GM12875 (cell line): ENCODE measurements around the gene GPR108.

ENCODE experiments used
- H3K4me3 ChIP-seq: one replicate; pipeline ENCODE4 v1.5.1; 2011; ENCODE audit warnings: low read depth, low read length, control low read depth
- TF ChIP-seq, protein P1 (sequence below): IDR thresholded peaks from 2 replicates; pipeline ENCODE4 v1.5.1; 2011; ENCODE audit warnings: low read depth, mild to moderate bottlenecking, control low read depth, inconsistent platforms, low read length, moderate library complexity, borderline replicate concordance; ENCODE audit not compliant: insufficient read depth

Gene GPR108

DNA sequence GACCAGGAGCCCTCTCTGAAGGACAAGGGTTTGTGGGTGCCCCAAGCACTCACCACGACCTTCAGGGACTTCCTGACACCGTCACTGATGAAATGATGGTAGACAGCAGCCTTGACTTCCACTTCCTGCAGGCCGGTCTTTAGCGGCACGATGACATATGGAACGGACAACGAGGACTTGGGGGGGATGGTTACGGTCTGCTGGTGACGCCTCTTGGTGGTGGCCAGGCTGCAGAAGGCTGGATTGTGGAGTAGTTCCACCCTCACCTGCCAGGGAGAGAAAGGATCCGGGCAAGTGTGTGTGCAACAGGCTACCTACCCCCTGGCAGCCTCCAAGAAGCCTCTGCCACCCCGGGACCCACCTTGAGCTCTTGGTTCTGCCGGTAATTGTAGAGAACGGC lies 40.1 kb downstream of the GPR108 start:
- TF ChIP-seq, protein P1, sequence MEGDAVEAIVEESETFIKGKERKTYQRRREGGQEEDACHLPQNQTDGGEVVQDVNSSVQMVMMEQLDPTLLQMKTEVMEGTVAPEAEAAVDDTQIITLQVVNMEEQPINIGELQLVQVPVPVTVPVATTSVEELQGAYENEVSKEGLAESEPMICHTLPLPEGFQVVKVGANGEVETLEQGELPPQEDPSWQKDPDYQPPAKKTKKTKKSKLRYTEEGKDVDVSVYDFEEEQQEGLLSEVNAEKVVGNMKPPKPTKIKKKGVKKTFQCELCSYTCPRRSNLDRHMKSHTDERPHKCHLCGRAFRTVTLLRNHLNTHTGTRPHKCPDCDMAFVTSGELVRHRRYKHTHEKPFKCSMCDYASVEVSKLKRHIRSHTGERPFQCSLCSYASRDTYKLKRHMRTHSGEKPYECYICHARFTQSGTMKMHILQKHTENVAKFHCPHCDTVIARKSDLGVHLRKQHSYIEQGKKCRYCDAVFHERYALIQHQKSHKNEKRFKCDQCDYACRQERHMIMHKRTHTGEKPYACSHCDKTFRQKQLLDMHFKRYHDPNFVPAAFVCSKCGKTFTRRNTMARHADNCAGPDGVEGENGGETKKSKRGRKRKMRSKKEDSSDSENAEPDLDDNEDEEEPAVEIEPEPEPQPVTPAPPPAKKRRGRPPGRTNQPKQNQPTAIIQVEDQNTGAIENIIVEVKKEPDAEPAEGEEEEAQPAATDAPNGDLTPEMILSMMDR: no peak
- H3K4me3 ChIP-seq: no peak overlapping the region

DNA sequence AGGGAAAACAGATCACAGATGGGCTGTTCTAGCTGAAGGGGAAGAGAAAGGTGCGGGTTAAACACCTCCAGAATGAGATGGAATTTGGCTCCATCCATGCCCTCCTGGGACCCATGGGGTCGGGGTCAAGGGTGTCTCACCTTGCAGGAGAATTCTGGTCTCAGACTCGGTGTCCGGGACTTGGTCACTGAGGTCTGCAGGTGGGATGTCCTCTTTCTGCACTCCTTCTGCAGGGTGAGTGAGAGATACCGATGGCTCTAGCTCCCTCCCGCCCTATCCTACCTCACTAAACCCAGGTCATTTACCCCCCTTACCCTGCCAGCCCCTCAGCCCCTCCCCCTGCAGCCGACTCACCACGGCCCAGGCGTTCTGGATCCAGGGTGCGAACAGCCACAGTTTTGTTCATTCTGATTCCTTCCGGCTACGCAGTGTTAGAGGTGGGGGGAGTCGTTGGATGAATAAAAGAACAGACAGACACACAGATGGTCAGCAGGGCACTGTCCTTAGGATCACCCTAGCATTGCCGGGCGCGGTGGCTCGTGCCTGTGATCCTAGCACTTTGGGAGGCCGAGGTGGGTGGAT lies 41.0 kb downstream of the GPR108 start:
- no peak overlapping the region for H3K4me3 ChIP-seq
- TF ChIP-seq, protein P1: no peak

DNA sequence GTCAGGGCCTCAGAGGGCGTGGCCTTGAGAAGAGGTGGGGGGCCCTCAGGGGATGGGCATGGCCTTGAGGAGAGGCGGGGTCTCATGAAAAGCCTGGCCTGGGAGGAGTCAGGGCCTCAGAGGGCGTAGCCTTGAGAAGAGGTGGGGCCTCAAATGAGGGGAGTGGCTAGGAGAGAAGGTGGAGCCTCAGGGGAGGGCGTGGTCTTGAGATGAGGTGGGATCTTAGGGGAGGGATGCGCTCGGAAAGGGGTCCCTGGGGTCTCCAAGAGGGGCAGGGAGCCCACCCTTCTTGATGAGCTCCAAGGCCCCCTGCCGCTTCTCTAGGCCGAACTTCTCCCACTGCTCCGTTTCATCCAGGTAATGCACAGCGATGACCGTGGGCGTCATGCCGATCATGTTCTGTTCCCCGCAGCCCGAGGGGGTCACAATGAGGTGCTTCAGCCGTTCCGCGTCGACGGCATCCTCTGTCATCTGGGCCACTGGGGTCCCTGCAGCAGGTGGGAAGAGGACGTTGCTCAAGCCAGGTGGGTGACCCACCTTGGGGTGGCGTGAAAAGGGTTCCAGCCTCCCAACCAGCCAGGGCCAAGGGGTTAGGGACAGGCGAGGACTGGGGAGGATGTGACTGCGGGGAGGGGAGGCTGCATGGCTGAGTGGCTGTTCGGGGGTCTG lies 43.1 kb downstream of the GPR108 start:
- TF ChIP-seq, protein P1: no peak
- no peak overlapping the region for H3K4me3 ChIP-seq

DNA sequence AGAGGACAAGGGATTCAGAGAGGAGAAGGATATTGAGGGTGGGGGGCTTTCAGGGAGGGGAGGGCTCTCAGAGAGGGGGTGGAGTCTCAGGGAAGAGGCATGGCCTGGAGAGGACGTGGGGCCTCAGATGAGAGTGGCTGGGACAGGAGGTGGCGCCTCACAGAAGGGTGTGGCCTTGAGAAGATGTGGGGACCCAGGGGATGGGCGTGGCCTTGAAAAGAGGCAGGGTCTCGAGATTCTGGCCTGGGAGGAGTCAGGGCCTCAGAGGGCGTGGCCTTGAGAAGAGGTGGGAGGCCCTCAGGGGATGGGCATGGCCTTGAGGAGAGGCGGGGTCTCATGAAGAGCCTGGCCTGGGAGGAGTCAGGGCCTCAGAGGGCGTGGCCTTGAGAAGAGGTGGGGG lies 43.7 kb downstream of the GPR108 start:
- H3K4me3 ChIP-seq: no peak overlapping the region
- TF ChIP-seq, protein P1: no peak

DNA sequence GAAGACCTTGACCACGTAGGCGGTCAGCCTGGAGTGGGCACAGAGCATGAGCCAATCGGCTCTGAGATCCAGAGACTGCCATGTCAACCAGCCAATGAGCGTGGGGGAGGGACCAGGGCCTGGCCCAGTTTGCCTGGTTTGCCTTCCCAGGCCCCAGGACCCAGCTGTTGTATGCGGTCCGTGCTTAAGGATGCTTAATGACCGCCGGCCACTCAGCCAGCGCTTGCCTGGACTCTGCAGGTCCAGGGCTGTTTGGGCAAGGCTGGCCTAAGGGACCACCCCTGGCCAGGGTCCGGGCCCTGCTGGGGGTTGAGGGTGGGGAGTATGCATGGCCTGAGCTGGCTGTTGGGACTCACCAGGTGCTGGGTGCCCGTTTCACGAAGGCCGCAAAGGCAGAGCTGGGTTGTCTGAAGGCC lies 44.3 kb downstream of the GPR108 start:
- H3K4me3 ChIP-seq: no peak overlapping the region
- TF ChIP-seq, protein P1: no peak

DNA sequence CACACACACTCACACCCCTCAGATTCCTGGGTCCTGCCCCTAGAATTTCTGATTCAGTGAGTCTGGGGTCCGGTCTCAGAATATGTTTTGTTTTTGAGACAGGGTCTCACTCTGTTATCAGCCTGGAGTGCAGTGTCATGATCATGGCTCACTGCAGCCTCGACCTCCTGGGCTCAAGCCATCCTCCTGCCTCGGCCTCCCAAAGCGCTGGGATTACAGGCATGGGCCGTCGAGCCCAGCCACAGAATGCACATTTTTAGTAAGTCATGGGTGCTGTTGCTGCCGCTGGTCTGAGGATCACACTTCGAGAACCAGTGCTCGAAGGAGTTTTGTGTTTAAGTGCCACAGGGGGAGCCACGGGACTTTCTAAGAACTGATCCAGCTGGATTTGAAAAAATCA lies 45.4 kb downstream of the GPR108 start:
- H3K4me3 ChIP-seq: no peak overlapping the region
- TF ChIP-seq, protein P1: no peak

DNA sequence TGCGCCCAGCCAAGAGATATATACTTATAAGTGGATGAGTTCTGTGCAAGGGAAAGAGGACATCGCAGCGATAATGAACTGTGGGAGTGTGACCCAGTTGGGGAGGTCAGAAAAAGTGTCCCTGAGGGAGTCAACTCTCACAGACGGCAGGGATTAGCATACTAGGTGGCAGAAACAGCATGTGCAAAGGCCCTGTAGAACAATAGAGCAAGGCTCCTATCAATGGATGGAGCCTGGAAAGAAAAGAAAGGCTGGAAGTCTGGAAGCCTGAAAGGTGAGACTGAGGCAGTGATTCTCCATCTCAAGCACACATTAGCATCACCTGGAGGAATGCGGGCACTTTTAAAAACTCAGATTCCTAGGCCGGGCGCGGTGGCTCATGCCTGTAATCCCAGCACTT lies 46.0 kb downstream of the GPR108 start:
- TF ChIP-seq, protein P1: no peak

More for the DNA sequence above, 46.0 kb downstream of the GPR108 start:
- H3K4me3 ChIP-seq: no peak overlapping the region
